Astrocyte (in vitro differentiated cells and primary cell): ENCODE data around the gene TXNDC12. TPM values are rescaled to one million over a fixed set of nuclear protein-coding genes. Genes with fewer than 3 reads are reported as not detected.

Experiments
- DNase-seq: peaks from one replicate; pipeline ENCODE4 v3.0.0-alpha.2; 2010; ENCODE audit warnings: low read depth
- FAIRE-seq: peaks from 2 replicates; lab custom pipeline; 2011; peaks lifted over from hg19 to GRCh38; lab: Jason Lieb, UNC
- H2AFZ ChIP-seq: 2 replicates; pipeline ENCODE4 v1.6.0; 2012; ENCODE audit warnings: low read depth, low read length, inconsistent platforms
- H3K27ac ChIP-seq: 2 replicates; pipeline ENCODE4 v1.5.1; 2011; ENCODE audit warnings: low read depth, low read length, inconsistent platforms
- H3K27me3 ChIP-seq: 2 replicates; pipeline ENCODE4 v1.6.0; 2011; ENCODE audit warnings: low read length, inconsistent platforms; ENCODE audit not compliant: insufficient read depth
- H3K36me3 ChIP-seq: 2 replicates; pipeline ENCODE4 v1.5.1; 2011; ENCODE audit warnings: low read length, inconsistent platforms; ENCODE audit not compliant: insufficient read depth
- H3K4me1 ChIP-seq: 2 replicates; pipeline ENCODE4 v1.5.1; 2011; ENCODE audit warnings: low read length, inconsistent platforms; ENCODE audit not compliant: insufficient read depth
- H3K4me2 ChIP-seq: 2 replicates; pipeline ENCODE4 v1.6.0; 2012; ENCODE audit warnings: low read length, inconsistent platforms
- H3K4me3 ChIP-seq: 2 replicates; pipeline ENCODE4 v1.5.1; 2011; ENCODE audit warnings: low read depth, mild to moderate bottlenecking, low read length, inconsistent platforms; ENCODE audit not compliant: insufficient read depth
- H3K79me2 ChIP-seq: 2 replicates; pipeline ENCODE4 v1.6.0; 2012; ENCODE audit warnings: mild to moderate bottlenecking, low read length, inconsistent platforms; ENCODE audit not compliant: insufficient read depth
- H3K9ac ChIP-seq: 2 replicates; pipeline ENCODE4 v1.6.0; 2012; ENCODE audit warnings: mild to moderate bottlenecking, low read length, inconsistent platforms
- H3K9me3 ChIP-seq: 2 replicates; pipeline ENCODE4 v1.5.1; 2012; ENCODE audit warnings: low read depth, mild to moderate bottlenecking, low read length, inconsistent platforms; ENCODE audit not compliant: insufficient read depth
- H4K20me1 ChIP-seq: 2 replicates; pipeline ENCODE4 v1.6.0; 2012; ENCODE audit warnings: low read length, inconsistent platforms; ENCODE audit not compliant: insufficient read depth
- H3K27ac Mint-ChIP-seq: one replicate; pipeline ENCODE4 v1.8.0; 2021; ENCODE audit warnings: mild to moderate bottlenecking, mixed read lengths; ENCODE audit not compliant: unreplicated experiment
- H3K27me3 Mint-ChIP-seq: one replicate; pipeline ENCODE4 v1.8.0; 2021; ENCODE audit warnings: low read depth, mixed read lengths; ENCODE audit not compliant: unreplicated experiment
- H3K36me3 Mint-ChIP-seq: one replicate; pipeline ENCODE4 v1.8.0; 2021; ENCODE audit warnings: low read depth, mixed read lengths; ENCODE audit not compliant: unreplicated experiment
- H3K4me1 Mint-ChIP-seq: one replicate; pipeline ENCODE4 v1.8.0; 2021; ENCODE audit warnings: low read depth, mixed read lengths; ENCODE audit not compliant: unreplicated experiment
- H3K4me3 Mint-ChIP-seq: one replicate; pipeline ENCODE4 v1.8.0; 2021; ENCODE audit warnings: mild to moderate bottlenecking, moderate library complexity, mixed read lengths; ENCODE audit not compliant: unreplicated experiment
- H3K9me3 Mint-ChIP-seq: one replicate; pipeline ENCODE4 v1.8.0; 2021; ENCODE audit warnings: mild to moderate bottlenecking, mixed read lengths; ENCODE audit not compliant: unreplicated experiment
- EZH2 ChIP-seq: IDR thresholded peaks from 2 replicates; pipeline ENCODE4 v1.6.1; 2012; ENCODE audit warnings: mild to moderate bottlenecking, low read length, inconsistent platforms; ENCODE audit not compliant: insufficient read depth
- total RNA-seq: library from RNA; stranded (reverse); gene quantifications from 2 replicates; pipeline ENCODE4 v1.2.1, GENCODE V29; 2021
- TF ChIP-seq, protein P1 (sequence below): IDR thresholded peaks from 2 replicates; pipeline ENCODE4 v1.5.1; 2011; ENCODE audit warnings: low read depth, mild to moderate bottlenecking, inconsistent platforms, low read length, moderate library complexity; ENCODE audit not compliant: insufficient read depth

TXNDC12 gene
- total RNA-seq, 1 donor from 2014 or later: 66.8 TPM

DNA sequence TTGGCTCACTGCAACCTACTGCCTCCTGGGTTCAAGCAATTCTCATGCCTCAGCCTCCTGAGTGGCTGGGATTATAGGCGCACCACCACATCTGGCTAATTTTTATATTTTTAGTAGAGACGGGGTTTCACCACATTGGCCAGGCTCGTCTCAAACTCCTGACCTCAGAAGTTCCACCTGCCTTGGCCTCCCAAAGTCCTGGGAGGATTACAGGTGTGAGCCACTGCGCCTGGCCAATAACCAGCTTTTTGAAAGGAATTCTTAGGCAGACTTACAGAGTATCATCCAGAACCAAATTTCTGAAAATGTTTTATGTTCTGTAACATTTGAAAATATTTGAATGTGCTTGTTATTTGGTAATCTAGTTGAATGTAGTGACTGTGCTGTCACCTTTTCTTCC, 15.7 kb upstream of the TXNDC12 start:
- Histone ChIP-seq H3K9me3 (no peaks in the 10 kb centered on the region), H4K20me1 (peaks cover 31% of the 10 kb centered on the region), H2AFZ (no peak overlapping the region), H3K79me2 (peaks cover 49% of the 10 kb centered on the region), H3K27me3 (no peaks in the 10 kb centered on the region), H3K27ac (no peak overlapping the region), H3K4me3 (no peak overlapping the region), H3K4me2 (no peak overlapping the region), H3K36me3 (peaks cover 24% of the 10 kb centered on the region), H3K9ac (no peak overlapping the region), H3K4me1 (no peaks in the 10 kb centered on the region)
- Mint-ChIP-seq H3K27me3 (no peaks in the 10 kb centered on the region), H3K4me3 (no peak overlapping the region), H3K4me1 (no peaks in the 10 kb centered on the region), H3K9me3 (no peaks in the 10 kb centered on the region), H3K36me3 (peaks cover 7% of the 10 kb centered on the region), H3K27ac (no peak overlapping the region)
- TF ChIP-seq, protein P1, sequence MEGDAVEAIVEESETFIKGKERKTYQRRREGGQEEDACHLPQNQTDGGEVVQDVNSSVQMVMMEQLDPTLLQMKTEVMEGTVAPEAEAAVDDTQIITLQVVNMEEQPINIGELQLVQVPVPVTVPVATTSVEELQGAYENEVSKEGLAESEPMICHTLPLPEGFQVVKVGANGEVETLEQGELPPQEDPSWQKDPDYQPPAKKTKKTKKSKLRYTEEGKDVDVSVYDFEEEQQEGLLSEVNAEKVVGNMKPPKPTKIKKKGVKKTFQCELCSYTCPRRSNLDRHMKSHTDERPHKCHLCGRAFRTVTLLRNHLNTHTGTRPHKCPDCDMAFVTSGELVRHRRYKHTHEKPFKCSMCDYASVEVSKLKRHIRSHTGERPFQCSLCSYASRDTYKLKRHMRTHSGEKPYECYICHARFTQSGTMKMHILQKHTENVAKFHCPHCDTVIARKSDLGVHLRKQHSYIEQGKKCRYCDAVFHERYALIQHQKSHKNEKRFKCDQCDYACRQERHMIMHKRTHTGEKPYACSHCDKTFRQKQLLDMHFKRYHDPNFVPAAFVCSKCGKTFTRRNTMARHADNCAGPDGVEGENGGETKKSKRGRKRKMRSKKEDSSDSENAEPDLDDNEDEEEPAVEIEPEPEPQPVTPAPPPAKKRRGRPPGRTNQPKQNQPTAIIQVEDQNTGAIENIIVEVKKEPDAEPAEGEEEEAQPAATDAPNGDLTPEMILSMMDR: no peak
- no peak for TF ChIP-seq EZH2
- FAIRE-seq (no peak), DNase-seq (no peak)

- Histone ChIP-seq H3K36me3 (peaks cover 35% of the 10 kb centered on the region), H3K4me2 (no peak overlapping the region), H2AFZ (no peak overlapping the region), H3K79me2 (peaks cover 52% of the 10 kb centered on the region), H3K9ac (no peak overlapping the region), H3K27ac (no peak overlapping the region), H3K4me1 (peaks cover 8% of the 10 kb centered on the region), H3K27me3 (no peaks in the 10 kb centered on the region), H3K4me3 (no peak overlapping the region), H3K9me3 (no peaks in the 10 kb centered on the region), H4K20me1 (peaks cover 37% of the 10 kb centered on the region)
- peaks cover 12% of the 10 kb centered on the region for H3K36me3 Mint-ChIP-seq
- H3K27ac Mint-ChIP-seq: no peak overlapping the region
- H3K4me1 Mint-ChIP-seq: peaks cover 6% of the 10 kb centered on the region
- DNase-seq: no peak
- H3K9me3 Mint-ChIP-seq: no peaks in the 10 kb centered on the region
- H3K27me3 Mint-ChIP-seq: no peaks in the 10 kb centered on the region
- H3K4me3 Mint-ChIP-seq: no peak overlapping the region
- TF ChIP-seq EZH2: no peak
- TF ChIP-seq, protein P1: no peak
- FAIRE-seq: no peak
Measured at GRCh38 chr1:52063192-52063591, 8.2 kb upstream of the TXNDC12 start.

GRCh38 chr1:52060822-52061221, 5.8 kb upstream of the TXNDC12 start:
- no peak overlapping the region for H3K27ac ChIP-seq
- H3K9ac ChIP-seq: no peak overlapping the region
- H3K4me3 ChIP-seq: no peak overlapping the region
- H3K9me3 ChIP-seq: no peaks in the 10 kb centered on the region
- DNase-seq: no peak
- peaks cover 37% of the 10 kb centered on the region for H4K20me1 ChIP-seq
- H3K9me3 Mint-ChIP-seq: no peaks in the 10 kb centered on the region
- H3K27ac Mint-ChIP-seq: no peak overlapping the region
- H3K4me1 ChIP-seq: peaks cover 16% of the 10 kb centered on the region
- peaks cover 15% of the 10 kb centered on the region for H3K36me3 Mint-ChIP-seq
- peaks cover 16% of the 10 kb centered on the region for H3K4me1 Mint-ChIP-seq
- peaks cover 69% of the 10 kb centered on the region for H3K79me2 ChIP-seq
- no peak overlapping the region for H3K4me3 Mint-ChIP-seq
- no peaks in the 10 kb centered on the region for H3K27me3 Mint-ChIP-seq
- H3K36me3 ChIP-seq: peaks cover 24% of the 10 kb centered on the region
- no peaks in the 10 kb centered on the region for H3K27me3 ChIP-seq
- no peak overlapping the region for H2AFZ ChIP-seq
- no peak for FAIRE-seq
- no peak for TF ChIP-seq EZH2
- TF ChIP-seq, protein P1: no peak
- H3K4me2 ChIP-seq: no peak overlapping the region
